PFSK-1 (cell line): ENCODE results near the gene PCDHB4.

Experiments
- POLR2AphosphoS5 ChIP-seq: IDR thresholded peaks from 2 replicates; pipeline ENCODE4 v1.6.1; 2012; ENCODE audit warnings: low read depth, mild to moderate bottlenecking, control low read depth, low read length, moderate library complexity
- REST ChIP-seq, 2 experiments: IDR thresholded peaks; 2 replicates each; pipeline versions ENCODE4 v1.6.1 to v1.8.0; 2011 to 2012; ENCODE audit warnings: low read depth in 2 of 2, low read length in 2 of 2, control low read depth in 1 of 2, inconsistent platforms in 1 of 2, mild to moderate bottlenecking in 1 of 2, moderate library complexity in 1 of 2; ENCODE audit not compliant: insufficient read depth in 1 of 2

GRCh38 chr5:141155540-141156374 lies 34.1 kb downstream of the PCDHB4 start:
- no peak for TF ChIP-seq POLR2AphosphoS5
- TF ChIP-seq REST (IDR thresholded peaks at IDR 0.05; ENCODE audit: insufficient read depth in 1 of 2, low read depth in 2 of 2, low read length in 2 of 2): no peak
